ENCODE results near the gene ENOX2. TPM values are rescaled to one million over a fixed set of nuclear protein-coding genes. Genes with fewer than 3 reads are reported as not detected.

The ENOX2 gene
- total RNA-seq, 2 donors from 2014 or later, result 16.6 to 19.8 TPM

DNA sequence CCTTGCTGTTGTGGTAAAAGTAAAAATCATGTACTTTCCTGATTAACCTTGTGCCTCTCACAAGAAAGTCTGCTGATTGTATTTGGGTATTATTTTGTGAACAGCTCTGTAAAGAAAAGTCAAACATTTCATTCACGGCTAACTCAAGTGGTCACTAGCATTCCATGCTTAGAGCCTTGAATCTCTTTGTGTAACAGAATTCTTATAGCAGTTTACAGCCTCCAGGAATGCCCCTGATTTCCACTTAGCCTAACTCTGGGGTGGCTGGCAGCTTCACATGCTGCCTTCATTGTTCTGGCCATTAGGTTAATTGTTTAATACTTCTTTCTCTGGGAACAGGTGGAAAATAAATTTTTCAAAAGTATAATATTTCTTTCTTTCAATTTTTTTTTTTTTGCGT is 274.5 kb downstream of the ENOX2 start:
- no peaks in the 10 kb centered on the region for H3K4me1 Mint-ChIP-seq (ENCODE audit: low read depth in 2 of 2)
- ATAC-seq (no peak), DNase-seq (ENCODE audit: low spot score) (no peak)
- no peaks in the 10 kb centered on the region for H3K36me3 Mint-ChIP-seq
- no peak overlapping the region for H3K4me3 Mint-ChIP-seq
- H3K9me3 Mint-ChIP-seq, result no peaks in the 10 kb centered on the region
- no peak overlapping the region for H3K27ac Mint-ChIP-seq
- no peaks in the 10 kb centered on the region for H3K27me3 Mint-ChIP-seq

DNA sequence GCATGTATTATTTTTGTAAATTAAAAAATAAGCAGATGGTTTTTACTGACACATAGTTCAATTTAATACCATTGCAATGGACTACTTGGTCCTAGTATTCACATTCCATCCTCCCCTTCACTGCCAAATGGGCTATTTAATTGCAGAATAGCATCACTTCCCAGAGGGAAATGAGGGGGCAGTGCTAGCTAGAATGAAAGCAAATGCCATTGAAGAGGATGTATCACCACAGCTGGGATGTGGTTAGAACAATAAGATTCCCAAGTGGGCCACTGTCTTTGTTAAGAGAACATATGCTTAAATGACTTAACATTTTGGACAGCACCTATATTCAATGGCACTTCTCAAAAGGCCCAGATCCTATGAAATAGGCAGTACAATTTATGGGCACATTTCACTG is 276.5 kb downstream of the ENOX2 start:
- no peak overlapping the region for H3K27ac Mint-ChIP-seq
- no peaks in the 10 kb centered on the region for H3K36me3 Mint-ChIP-seq
- H3K4me3 Mint-ChIP-seq, result no peak overlapping the region
- no peak for DNase-seq (ENCODE audit: low spot score)
- H3K4me1 Mint-ChIP-seq (ENCODE audit: low read depth in 2 of 2), result no peaks in the 10 kb centered on the region
- no peaks in the 10 kb centered on the region for H3K27me3 Mint-ChIP-seq
- ATAC-seq, result no peak
- no peaks in the 10 kb centered on the region for H3K9me3 Mint-ChIP-seq

DNA sequence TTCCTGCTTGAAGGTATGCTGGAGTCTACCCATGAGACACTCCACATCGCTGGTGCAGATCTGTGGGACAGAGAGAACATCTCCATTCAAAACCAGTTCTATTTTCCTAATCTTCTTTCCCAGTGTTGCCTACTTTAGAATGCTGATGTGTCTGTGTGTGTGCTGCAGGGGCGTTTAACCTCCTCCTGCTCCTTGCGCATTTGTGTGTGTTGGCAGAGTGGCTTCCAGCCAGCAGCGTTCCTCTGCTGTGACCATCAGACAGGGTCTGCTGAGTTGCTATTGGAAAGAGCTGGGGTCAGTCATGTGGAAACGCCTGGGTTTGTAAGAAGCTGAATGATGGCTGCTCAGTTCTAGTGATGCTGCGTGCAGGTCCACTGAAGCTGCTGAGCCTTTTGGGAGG is 277.6 kb downstream of the ENOX2 start:
- Mint-ChIP-seq H3K9me3 (no peaks in the 10 kb centered on the region), H3K4me1 (ENCODE audit: low read depth in 2 of 2) (no peaks in the 10 kb centered on the region), H3K27me3 (no peaks in the 10 kb centered on the region), H3K4me3 (no peak overlapping the region), H3K27ac (no peak overlapping the region), H3K36me3 (no peaks in the 10 kb centered on the region)
- ATAC-seq, result no peak
- DNase-seq (ENCODE audit: low spot score), result no peak

DNA sequence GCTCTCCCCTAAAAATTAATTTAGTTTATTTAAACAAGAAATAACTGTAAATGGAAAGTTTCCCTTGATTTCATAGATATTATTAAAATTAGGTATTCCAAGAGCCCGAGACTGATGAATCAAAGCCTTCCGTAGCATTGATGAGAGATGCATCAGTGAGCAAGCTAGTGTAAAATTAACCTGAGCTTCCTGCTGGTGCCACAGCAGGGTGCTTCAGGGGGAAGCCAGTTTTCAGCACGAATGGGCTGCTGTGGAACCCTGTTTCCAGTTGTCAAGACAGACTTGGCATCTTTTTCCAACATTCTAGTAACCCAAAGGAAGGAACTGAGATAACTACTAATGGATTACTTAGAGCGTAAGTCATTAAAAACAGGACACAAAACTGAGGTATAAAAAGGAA is 279.5 kb downstream of the ENOX2 start:
- H3K9me3 Mint-ChIP-seq, result no peaks in the 10 kb centered on the region
- no peaks in the 10 kb centered on the region for H3K4me1 Mint-ChIP-seq (ENCODE audit: low read depth in 2 of 2)
- no peak for DNase-seq (ENCODE audit: low spot score)
- no peaks in the 10 kb centered on the region for H3K36me3 Mint-ChIP-seq
- no peaks in the 10 kb centered on the region for H3K27me3 Mint-ChIP-seq
- no peak for ATAC-seq
- H3K27ac Mint-ChIP-seq, result no peak overlapping the region
- no peak overlapping the region for H3K4me3 Mint-ChIP-seq

DNA sequence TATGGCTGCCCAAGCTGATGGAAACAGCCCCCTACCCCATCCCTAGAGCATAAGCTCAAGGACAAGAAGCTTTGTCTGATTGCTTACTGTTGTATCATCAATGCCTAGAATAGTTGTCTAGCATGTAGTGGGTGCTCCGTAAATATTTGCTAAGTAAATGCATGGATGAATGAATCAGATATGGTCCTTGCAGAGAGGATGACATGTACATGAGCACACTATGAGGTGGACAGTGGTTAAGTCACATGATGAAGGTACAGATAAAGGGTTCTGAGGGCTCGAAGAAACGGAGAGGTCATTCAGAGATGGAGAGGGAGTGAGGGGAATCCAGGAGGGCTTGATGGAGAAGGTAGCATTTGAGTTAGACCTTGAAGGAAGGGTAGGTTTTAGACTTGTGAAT is 287.1 kb downstream of the ENOX2 start:
- H3K36me3 Mint-ChIP-seq, result no peaks in the 10 kb centered on the region
- H3K4me3 Mint-ChIP-seq, result no peak overlapping the region
- H3K27me3 Mint-ChIP-seq, result peaks cover 0 to 5% of the 10 kb centered on the region in 2 donors
- H3K4me1 Mint-ChIP-seq (ENCODE audit: low read depth in 2 of 2), result no peaks in the 10 kb centered on the region
- ATAC-seq (no peak), DNase-seq (ENCODE audit: low spot score) (no peak)
- H3K9me3 Mint-ChIP-seq, result no peaks in the 10 kb centered on the region
- H3K27ac Mint-ChIP-seq, result no peak overlapping the region

DNA sequence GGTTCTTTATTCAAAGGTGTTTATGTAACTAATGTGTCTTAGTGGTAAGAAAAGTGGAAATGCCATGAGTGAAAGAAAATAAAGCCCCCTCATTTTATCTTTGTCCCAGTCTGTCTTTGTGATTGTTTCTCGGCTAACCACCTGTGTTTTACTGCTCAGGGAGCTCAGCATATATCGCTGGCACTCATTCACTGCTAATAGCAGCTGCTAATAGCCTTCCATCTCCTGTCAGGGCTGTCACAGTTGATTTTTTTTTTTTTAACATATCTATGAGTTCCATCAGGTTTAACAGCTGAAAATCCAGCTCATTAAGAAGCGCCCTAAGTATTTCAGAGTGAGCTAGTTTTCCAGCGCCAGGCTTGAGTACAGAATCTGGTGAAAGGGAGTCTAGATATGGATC is 295.6 kb downstream of the ENOX2 start:
- Mint-ChIP-seq H3K27ac (no peak overlapping the region), H3K4me3 (no peak overlapping the region), H3K9me3 (no peaks in the 10 kb centered on the region), H3K36me3 (no peaks in the 10 kb centered on the region), H3K4me1 (ENCODE audit: low read depth in 2 of 2) (no peaks in the 10 kb centered on the region), H3K27me3 (peaks cover 9 to 21% of the 10 kb centered on the region in 2 donors)
- DNase-seq (ENCODE audit: low spot score), result no peak
- no peak for ATAC-seq

DNA sequence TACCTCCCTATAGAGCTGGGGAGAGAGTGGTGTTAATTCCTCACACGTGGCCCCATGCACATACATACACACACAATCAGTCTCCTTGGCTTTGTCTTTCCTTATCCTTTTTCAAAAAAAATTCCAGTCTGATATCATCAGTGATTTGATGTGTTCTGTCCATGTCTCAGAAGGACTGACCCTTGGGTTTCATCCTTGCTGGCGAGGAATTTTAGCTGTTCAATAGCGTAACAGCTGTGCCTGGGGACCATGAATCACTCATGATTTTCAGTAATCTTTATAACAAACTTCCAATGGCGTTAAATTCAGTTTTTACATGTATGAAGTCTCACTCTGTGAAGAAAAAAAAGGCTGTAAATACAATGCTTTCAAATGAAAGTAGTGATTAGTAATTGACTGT is 296.6 kb downstream of the ENOX2 start:
- Mint-ChIP-seq H3K4me1 (ENCODE audit: low read depth in 2 of 2) (no peaks in the 10 kb centered on the region), H3K9me3 (no peaks in the 10 kb centered on the region), H3K4me3 (no peak overlapping the region), H3K36me3 (no peaks in the 10 kb centered on the region), H3K27ac (no peak overlapping the region), H3K27me3 (peaks cover 9 to 21% of the 10 kb centered on the region in 2 donors)
- ATAC-seq (no peak), DNase-seq (ENCODE audit: low spot score) (no peak)

DNA sequence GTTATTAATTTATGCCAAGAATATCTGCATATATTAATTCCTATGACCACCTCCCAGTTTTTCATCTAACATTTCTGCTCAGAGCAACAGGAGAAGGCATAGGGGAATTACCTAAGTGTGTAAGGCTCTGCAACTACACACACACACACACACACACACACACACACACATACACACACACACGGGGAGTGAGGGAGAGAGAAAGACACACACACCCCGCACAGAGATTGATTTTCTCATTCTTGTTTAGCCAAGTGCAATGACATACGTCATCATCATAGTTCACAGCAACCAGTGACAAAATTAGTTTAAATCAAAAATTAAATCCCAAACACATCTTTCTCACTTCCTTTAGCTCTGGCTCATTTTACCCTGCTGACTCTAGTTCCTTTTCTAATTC is 298.1 kb downstream of the ENOX2 start:
- Mint-ChIP-seq H3K4me1 (ENCODE audit: low read depth in 2 of 2) (no peaks in the 10 kb centered on the region), H3K27me3 (peaks cover 9 to 20% of the 10 kb centered on the region in 2 donors), H3K4me3 (no peak overlapping the region), H3K36me3 (no peaks in the 10 kb centered on the region), H3K27ac (no peak overlapping the region), H3K9me3 (no peaks in the 10 kb centered on the region)
- ATAC-seq, result no peak
- DNase-seq (ENCODE audit: low spot score), result no peak

DNA sequence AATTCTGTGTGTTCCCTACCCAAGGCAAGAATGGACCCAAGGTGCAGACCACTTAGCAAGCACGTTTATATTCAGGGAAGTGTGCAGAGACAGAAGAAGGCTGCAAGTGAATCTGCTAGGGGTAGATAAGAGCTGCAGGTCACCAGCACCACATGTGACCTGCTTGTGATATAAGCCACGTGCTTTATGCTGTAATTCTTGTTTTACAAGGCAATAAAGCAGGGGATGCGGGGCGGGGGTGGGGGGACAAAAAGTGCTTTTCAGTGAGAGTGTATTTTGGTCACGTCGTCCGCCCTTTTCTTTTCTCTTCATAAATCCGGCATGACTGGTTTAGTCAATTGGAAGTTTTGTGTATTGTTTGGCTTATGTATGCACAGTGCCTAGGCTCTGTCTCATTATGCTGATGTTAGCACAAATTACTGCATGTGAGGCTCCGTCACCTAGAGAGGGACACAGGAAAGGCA is 308.5 kb downstream of the ENOX2 start:
- Mint-ChIP-seq H3K27me3 (peaks cover 5 to 19% of the 10 kb centered on the region in 2 donors), H3K4me1 (ENCODE audit: low read depth in 2 of 2) (no peaks in the 10 kb centered on the region), H3K27ac (no peak overlapping the region), H3K4me3 (no peak overlapping the region), H3K36me3 (no peaks in the 10 kb centered on the region), H3K9me3 (no peaks in the 10 kb centered on the region)
- DNase-seq (ENCODE audit: low spot score) (no peak), ATAC-seq (no peak)

DNA sequence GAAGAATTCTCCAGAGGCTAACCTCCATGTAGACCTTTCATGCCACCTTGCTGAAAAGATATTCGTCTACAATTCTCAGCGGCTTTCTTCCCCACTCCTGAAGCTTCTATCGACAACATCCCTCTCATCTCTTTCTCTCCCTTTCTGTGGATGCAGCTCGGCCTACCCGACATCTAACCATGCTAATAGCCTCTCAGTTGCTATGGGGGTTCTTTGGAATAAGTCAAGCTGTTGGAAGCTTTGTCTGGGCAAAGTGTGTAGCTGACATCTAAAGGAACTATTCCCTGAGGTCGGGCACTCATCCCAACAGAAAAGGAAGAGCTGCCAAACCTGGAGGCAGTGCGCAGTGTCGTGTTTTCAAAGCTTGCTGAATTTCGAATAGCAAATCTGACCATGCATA is 309.1 kb downstream of the ENOX2 start:
- no peaks in the 10 kb centered on the region for H3K9me3 Mint-ChIP-seq
- H3K27ac Mint-ChIP-seq, result no peak overlapping the region
- no peak overlapping the region for H3K4me3 Mint-ChIP-seq
- DNase-seq (ENCODE audit: low spot score) (no peak), ATAC-seq (no peak)
- H3K27me3 Mint-ChIP-seq, result peaks cover 5 to 17% of the 10 kb centered on the region in 2 donors
- H3K4me1 Mint-ChIP-seq (ENCODE audit: low read depth in 2 of 2), result no peaks in the 10 kb centered on the region
- H3K36me3 Mint-ChIP-seq, result no peaks in the 10 kb centered on the region

DNA sequence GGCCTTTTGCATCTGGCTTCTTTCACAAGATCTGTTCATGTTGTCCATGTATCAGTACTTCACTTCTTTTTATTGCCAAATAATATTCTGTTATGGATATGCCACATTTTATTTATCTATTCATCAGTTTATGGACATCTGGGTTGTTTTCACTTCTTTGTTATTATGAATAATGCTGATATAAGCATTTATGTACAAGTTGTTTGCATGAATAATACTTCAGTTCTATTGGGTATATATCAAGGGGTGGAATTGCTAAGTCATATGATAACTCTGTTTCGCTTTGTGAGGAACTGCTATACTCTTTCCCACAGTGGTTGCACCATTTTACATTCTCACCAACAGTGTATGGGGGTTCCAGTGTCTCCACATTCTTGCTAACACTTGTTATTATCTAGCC is 310.8 kb downstream of the ENOX2 start:
- H3K27ac Mint-ChIP-seq, result no peak overlapping the region
- peaks cover 5 to 12% of the 10 kb centered on the region in 2 donors for H3K27me3 Mint-ChIP-seq
- H3K36me3 Mint-ChIP-seq, result no peaks in the 10 kb centered on the region
- DNase-seq (ENCODE audit: low spot score) (no peak), ATAC-seq (no peak)
- no peaks in the 10 kb centered on the region for H3K4me1 Mint-ChIP-seq (ENCODE audit: low read depth in 2 of 2)
- no peaks in the 10 kb centered on the region for H3K9me3 Mint-ChIP-seq
- H3K4me3 Mint-ChIP-seq, result no peak overlapping the region

DNA sequence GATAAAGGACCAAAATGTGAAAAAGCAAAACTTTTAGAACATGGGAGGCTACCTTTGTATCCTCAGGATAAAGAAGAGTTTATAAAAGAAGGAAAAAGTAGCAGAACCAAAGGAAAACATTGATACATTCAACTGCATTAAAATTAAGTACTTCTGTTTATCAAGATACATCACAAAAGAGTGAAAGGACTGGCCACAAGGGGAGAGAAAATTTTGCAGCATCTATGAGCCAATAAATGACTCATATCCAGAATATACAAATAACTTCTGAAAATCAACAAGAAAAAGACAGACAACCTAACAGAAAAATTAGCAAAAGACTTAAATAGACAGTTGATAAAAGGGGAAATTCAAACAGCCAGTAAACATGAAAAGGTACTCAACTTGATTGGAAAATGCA is 324.1 kb downstream of the ENOX2 start:
- no peak overlapping the region for H3K4me3 Mint-ChIP-seq
- no peak for DNase-seq (ENCODE audit: low spot score)
- no peaks in the 10 kb centered on the region for H3K36me3 Mint-ChIP-seq
- no peaks in the 10 kb centered on the region for H3K9me3 Mint-ChIP-seq
- ATAC-seq, result no peak
- no peak overlapping the region for H3K27ac Mint-ChIP-seq
- H3K4me1 Mint-ChIP-seq (ENCODE audit: low read depth in 2 of 2), result peaks cover 0 to 4% of the 10 kb centered on the region in 2 donors
- H3K27me3 Mint-ChIP-seq, result peaks cover 19 to 38% of the 10 kb centered on the region in 2 donors

DNA sequence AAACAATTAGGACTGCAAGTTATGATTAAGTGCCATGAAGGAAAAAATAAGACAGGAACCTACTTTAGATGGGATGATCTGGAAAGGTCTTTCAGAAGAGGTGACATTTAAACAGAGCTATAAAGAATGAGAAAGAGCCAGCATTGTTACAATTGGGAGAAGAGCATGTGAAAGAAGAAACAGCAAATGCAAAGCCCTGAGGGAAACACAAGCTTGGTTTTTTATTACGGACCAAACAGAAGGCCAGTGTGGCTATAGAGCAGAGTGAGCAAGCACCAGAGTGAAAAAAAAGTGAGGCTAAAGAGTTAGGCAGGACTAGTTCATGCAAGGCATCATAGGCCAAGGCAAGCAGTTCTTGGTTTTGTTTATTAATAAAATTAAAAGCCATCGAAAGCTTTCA is 325.6 kb downstream of the ENOX2 start:
- DNase-seq (ENCODE audit: low spot score), result no peak
- ATAC-seq, result no peak
- peaks cover 8 to 33% of the 10 kb centered on the region in 2 donors for H3K27me3 Mint-ChIP-seq
- no peak overlapping the region for H3K4me3 Mint-ChIP-seq
- peaks cover 0 to 4% of the 10 kb centered on the region in 2 donors for H3K4me1 Mint-ChIP-seq (ENCODE audit: low read depth in 2 of 2)
- H3K9me3 Mint-ChIP-seq, result no peaks in the 10 kb centered on the region
- H3K36me3 Mint-ChIP-seq, result no peaks in the 10 kb centered on the region
- H3K27ac Mint-ChIP-seq, result no peak overlapping the region

DNA sequence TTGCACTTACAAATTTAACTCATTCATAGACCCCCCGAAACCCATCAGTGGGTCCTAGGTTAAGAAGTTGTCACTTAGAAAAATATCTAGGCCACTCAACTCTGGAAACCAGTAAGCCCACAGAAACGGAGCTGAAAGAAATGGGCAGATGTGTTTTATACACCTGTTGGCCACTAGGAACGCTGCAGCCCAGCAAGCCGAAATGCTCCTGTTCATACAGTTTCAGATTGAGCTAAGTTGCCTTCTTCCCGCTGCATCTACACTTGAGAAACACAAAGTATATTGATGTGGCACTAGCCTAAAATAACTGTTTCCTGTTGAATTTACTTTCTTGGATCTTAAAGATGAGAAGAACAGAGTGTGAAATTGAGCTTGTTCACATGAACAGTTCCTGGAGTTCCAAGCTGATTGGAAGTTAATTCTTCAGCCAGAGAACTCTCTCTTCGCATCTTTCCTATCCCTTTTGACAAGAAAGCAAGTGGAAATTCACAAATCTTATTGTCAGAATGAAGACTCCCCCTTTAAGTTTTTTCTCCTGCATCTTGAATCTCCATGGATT is 327.1 kb downstream of the ENOX2 start:
- Mint-ChIP-seq H3K9me3 (no peaks in the 10 kb centered on the region), H3K27ac (no peak overlapping the region), H3K36me3 (no peaks in the 10 kb centered on the region), H3K4me3 (no peak overlapping the region), H3K27me3 (peaks cover 7 to 28% of the 10 kb centered on the region in 2 donors), H3K4me1 (ENCODE audit: low read depth in 2 of 2) (peaks cover 0 to 4% of the 10 kb centered on the region in 2 donors)
- DNase-seq (ENCODE audit: low spot score), result no peak
- ATAC-seq, result no peak
